ENCODE measurements around the gene ABL2.

Gene ABL2

GRCh38 chr1:179087665-179088064, 141.8 kb downstream of the ABL2 start:
- no peak for TF ChIP-seq CTCF (conservative IDR thresholded peaks at IDR 0.05; ENCODE audit: low read depth, low read length)
- DNase-seq (ENCODE audit: low read depth) = no peak
- no peak overlapping the region for H3K4me3 ChIP-seq (ENCODE audit: low read length)

GRCh38 chr1:179083533-179083932, 145.9 kb downstream of the ABL2 start:
- DNase-seq (ENCODE audit: low read depth) = no peak
- H3K4me3 ChIP-seq (ENCODE audit: low read length) = no peak overlapping the region

GRCh38 chr1:179082999-179083335, 146.5 kb downstream of the ABL2 start:
- TF ChIP-seq CTCF (conservative IDR thresholded peaks at IDR 0.05; ENCODE audit: low read depth, low read length) = no peak
- DNase-seq (ENCODE audit: low read depth) = no peak
- peak overlapping the region; percentile 66 for H3K4me3 ChIP-seq (ENCODE audit: low read length)

More at GRCh38 chr1:179083533-179083932, 145.9 kb downstream of the ABL2 start:
- TF ChIP-seq CTCF (conservative IDR thresholded peaks at IDR 0.05; ENCODE audit: low read depth, low read length) = no peak

GRCh38 chr1:179082333-179082998, 147.0 kb downstream of the ABL2 start:
- DNase-seq (ENCODE audit: low read depth) = no peak
- no peak for TF ChIP-seq CTCF (conservative IDR thresholded peaks at IDR 0.05; ENCODE audit: low read depth, low read length)

GRCh38 chr1:179081687-179082332, 147.7 kb downstream of the ABL2 start, which contains the start of gene TOR3A:
Gene TOR3A, plus strand, starts transcription at chr1:179082070. Its CDS starts 59 bp downstream, at chr1:179082129.
- peak within 1 kb of the TSS; percentile 66 for H3K4me3 ChIP-seq (ENCODE audit: low read length)
- DNase-seq (ENCODE audit: low read depth) = peak; percentile 74
- no peak for TF ChIP-seq CTCF (conservative IDR thresholded peaks at IDR 0.05; ENCODE audit: low read depth, low read length)

More at GRCh38 chr1:179082333-179082998, 147.0 kb downstream of the ABL2 start:
- H3K4me3 ChIP-seq (ENCODE audit: low read length) = peak overlapping the region; percentile 66

GRCh38 chr1:179080866-179081686, 148.4 kb downstream of the ABL2 start:
- TF ChIP-seq CTCF (conservative IDR thresholded peaks at IDR 0.05; ENCODE audit: low read depth, low read length) = no peak
- DNase-seq (ENCODE audit: low read depth) = no peak
- H3K4me3 ChIP-seq (ENCODE audit: low read length) = peak overlapping the region; percentile 66
